Stimulated activated CD8-positive, alpha-beta memory T cell treated with anti-CD3 and anti-CD28 coated beads, Interleukin-7, amount 100 ng/mL, for 48 hours (primary cell): ENCODE results near the gene OR10A6.

Source experiments
- DNase-seq, 2 donors: peaks; one replicate each; pipeline ENCODE4 v3.0.0-alpha.2; 2020; ENCODE audit warnings: low read depth in 1 of 2; ENCODE audit errors: extremely low read depth in 1 of 2

OR10A6 gene

GRCh38 chr11:7911011-7911410 lies 20.1 kb downstream of the OR10A6 start:
- no peak for DNase-seq

GRCh38 chr11:7910286-7910788 lies 20.7 kb downstream of the OR10A6 start:
- no peak for DNase-seq

GRCh38 chr11:7909585-7910285 lies 21.3 kb downstream of the OR10A6 start:
- no peak for DNase-seq

GRCh38 chr11:7907121-7907520 lies 23.9 kb downstream of the OR10A6 start:
- no peak for DNase-seq

GRCh38 chr11:7906481-7906880 lies 24.6 kb downstream of the OR10A6 start:
- no peak for DNase-seq

GRCh38 chr11:7905961-7906429 lies 25.1 kb downstream of the OR10A6 start:
- DNase-seq, result no peak

- no peak for DNase-seq
These were observed 25.5 kb downstream of the OR10A6 start for GRCh38 chr11:7905549-7905948.

- DNase-seq, result no peak
These were observed 26.2 kb downstream of the OR10A6 start for GRCh38 chr11:7904917-7905316.

- no peak for DNase-seq
These were observed 27.1 kb downstream of the OR10A6 start for GRCh38 chr11:7903940-7904339.

GRCh38 chr11:7901319-7901854 lies 29.7 kb downstream of the OR10A6 start:
- DNase-seq, result no peak

GRCh38 chr11:7900686-7901085 lies 30.4 kb downstream of the OR10A6 start:
- no peak for DNase-seq

GRCh38 chr11:7899418-7899817 lies 31.6 kb downstream of the OR10A6 start:
- DNase-seq, result no peak

- DNase-seq, result no peak
These were observed 32.3 kb downstream of the OR10A6 start for GRCh38 chr11:7898666-7899283.

GRCh38 chr11:7896009-7896785 lies 34.9 kb downstream of the OR10A6 start:
- no peak for DNase-seq

GRCh38 chr11:7894251-7894650 lies 36.8 kb downstream of the OR10A6 start:
- DNase-seq, result no peak

GRCh38 chr11:7893796-7894195 lies 37.3 kb downstream of the OR10A6 start:
- DNase-seq, result no peak

GRCh38 chr11:7892840-7893254 lies 38.2 kb downstream of the OR10A6 start:
- no peak for DNase-seq

- no peak for DNase-seq
These were observed 38.9 kb downstream of the OR10A6 start for GRCh38 chr11:7892059-7892699.

GRCh38 chr11:7890417-7891172 lies 40.5 kb downstream of the OR10A6 start:
- DNase-seq, result no peak

GRCh38 chr11:7889985-7890384 lies 41.1 kb downstream of the OR10A6 start:
- DNase-seq, result no peak
